CD8-positive, alpha-beta memory T cell (primary cell): ENCODE results near the gene FHAD1. TPM values are rescaled to one million over a fixed set of nuclear protein-coding genes. Genes with fewer than 3 reads are reported as not detected.

Experiments
- CTCF ChIA-PET: fragments of 350-600 bp; sonication (Branson Sonifier 250); formaldehyde crosslinking; loops from one replicate; lab custom pipeline; 2021; ENCODE audit warnings: antibody characterized with exemption; lab: Charles Lee
- POLR2A ChIA-PET: fragments of 350-600 bp; sonication (Branson Sonifier 250); formaldehyde crosslinking; loops from one replicate; lab custom pipeline; 2021; ENCODE audit warnings: antibody characterized with exemption; lab: Charles Lee
- DNase-seq, 5 donors: peaks; one replicate each; pipeline versions ENCODE4 v3.0.0 to v3.0.0-alpha.2; 2020 to 2022; ENCODE audit warnings: mixed read lengths in 1 of 5
- H3K27ac ChIP-seq: one replicate; pipeline ENCODE4 v1.7.0; 2013; ENCODE audit warnings: low read depth, mild to moderate bottlenecking, low read length, moderate library complexity
- H3K27me3 ChIP-seq: 2 replicates; pipeline ENCODE4 v1.7.0; 2013; ENCODE audit warnings: low read length, mild to moderate bottlenecking; ENCODE audit not compliant: insufficient read depth, poor library complexity, severe bottlenecking
- H3K36me3 ChIP-seq: 2 replicates; pipeline ENCODE4 v1.7.0; 2013; ENCODE audit warnings: mild to moderate bottlenecking, low read length, moderate library complexity; ENCODE audit not compliant: insufficient read depth
- H3K4me1 ChIP-seq: 2 replicates; pipeline ENCODE4 v1.7.0; 2013; ENCODE audit warnings: mild to moderate bottlenecking, low read length, moderate library complexity; ENCODE audit not compliant: insufficient read depth
- H3K4me3 ChIP-seq: 2 replicates; pipeline ENCODE4 v1.7.0; 2013; ENCODE audit warnings: mild to moderate bottlenecking, low read length
- H3K9me3 ChIP-seq: 2 replicates; pipeline ENCODE4 v1.7.0; 2013; ENCODE audit warnings: mild to moderate bottlenecking, low read length
- H3K27ac Mint-ChIP-seq, 8 donors: one replicate each; pipeline ENCODE4 v1.8.0; 2020 to 2021; ENCODE audit warnings: mixed read lengths in 8 of 8, mild to moderate bottlenecking in 6 of 8, inconsistent platforms in 3 of 8, moderate library complexity in 3 of 8
- H3K27me3 Mint-ChIP-seq, 2 donors: one replicate each; pipeline ENCODE4 v1.8.0; 2020 to 2021; ENCODE audit warnings: mixed read lengths in 2 of 2, mild to moderate bottlenecking in 1 of 2, moderate library complexity in 1 of 2
- H3K36me3 Mint-ChIP-seq, 3 donors: one replicate each; pipeline ENCODE4 v1.8.0; 2020 to 2021; ENCODE audit warnings: mixed read lengths in 3 of 3, inconsistent platforms in 1 of 3, mild to moderate bottlenecking in 1 of 3
- H3K4me1 Mint-ChIP-seq, 3 donors: one replicate each; pipeline ENCODE4 v1.8.0; 2020 to 2021; ENCODE audit warnings: mixed read lengths in 3 of 3, inconsistent platforms in 1 of 3, mild to moderate bottlenecking in 1 of 3
- H3K4me3 Mint-ChIP-seq, 7 donors: one replicate each; pipeline ENCODE4 v1.8.0; 2020 to 2021; ENCODE audit warnings: mixed read lengths in 7 of 7, mild to moderate bottlenecking in 6 of 7, moderate library complexity in 4 of 7, inconsistent platforms in 2 of 7
- H3K9me3 Mint-ChIP-seq, 5 donors: one replicate each; pipeline ENCODE4 v1.8.0; 2020 to 2022; ENCODE audit warnings: mixed read lengths in 5 of 5, mild to moderate bottlenecking in 3 of 5, moderate library complexity in 2 of 5, inconsistent platforms in 1 of 5
- polyA plus RNA-seq: library from polyadenylated mRNA; unstranded; fragments of 300-500 nt; fragmentation: Illumina TruSeq; gene quantifications from one replicate; pipeline ENCODE4 v1.2.3, GENCODE V29; 2021
- total RNA-seq, 2 experiments: library from RNA; stranded (reverse); gene quantifications; one replicate each; pipeline ENCODE4 v1.2.3, GENCODE V29; 2021

Gene FHAD1
- total and polyA plus RNA-seq, 3 experiments from 2014 or later = not detected

GRCh38 chr1:15257309-15257708 is 10.3 kb downstream of the FHAD1 start:
- no peak overlapping the region for H3K27ac Mint-ChIP-seq
- H3K4me1 Mint-ChIP-seq = peaks cover 33 to 39% (median 37%) of the 10 kb centered on the region in 3 donors
- ChIA-PET POLR2A (no interaction called here), CTCF (no interaction called here)
- H3K27ac ChIP-seq = no peak overlapping the region
- no peaks in the 10 kb centered on the region for H3K9me3 ChIP-seq
- H3K9me3 Mint-ChIP-seq = no peaks in the 10 kb centered on the region
- H3K27me3 Mint-ChIP-seq = peaks cover 4 to 20% of the 10 kb centered on the region in 2 donors
- H3K4me3 Mint-ChIP-seq = no peak overlapping the region
- H3K36me3 Mint-ChIP-seq = no peaks in the 10 kb centered on the region
- H3K36me3 ChIP-seq = no peaks in the 10 kb centered on the region
- DNase-seq = no peak
- peaks cover 17% of the 10 kb centered on the region for H3K4me1 ChIP-seq
- H3K4me3 ChIP-seq = no peak overlapping the region
- H3K27me3 ChIP-seq = peaks cover 4% of the 10 kb centered on the region

GRCh38 chr1:15258833-15259621 is 12.0 kb downstream of the FHAD1 start:
- DNase-seq = no peak
- no peak overlapping the region for H3K4me3 Mint-ChIP-seq
- Histone ChIP-seq H3K4me3 (no peak overlapping the region), H3K27me3 (peaks cover 7% of the 10 kb centered on the region), H3K4me1 (peaks cover under 1% of the 10 kb centered on the region), H3K36me3 (no peaks in the 10 kb centered on the region), H3K27ac (no peak overlapping the region), H3K9me3 (no peaks in the 10 kb centered on the region)
- H3K27ac Mint-ChIP-seq = no peak overlapping the region
- H3K4me1 Mint-ChIP-seq = peaks cover 17 to 22% (median 19%) of the 10 kb centered on the region in 3 donors
- peaks cover 9 to 31% of the 10 kb centered on the region in 2 donors for H3K27me3 Mint-ChIP-seq
- ChIA-PET CTCF (no interaction called here), POLR2A (no interaction called here)
- no peaks in the 10 kb centered on the region for H3K9me3 Mint-ChIP-seq
- H3K36me3 Mint-ChIP-seq = no peaks in the 10 kb centered on the region

DNA sequence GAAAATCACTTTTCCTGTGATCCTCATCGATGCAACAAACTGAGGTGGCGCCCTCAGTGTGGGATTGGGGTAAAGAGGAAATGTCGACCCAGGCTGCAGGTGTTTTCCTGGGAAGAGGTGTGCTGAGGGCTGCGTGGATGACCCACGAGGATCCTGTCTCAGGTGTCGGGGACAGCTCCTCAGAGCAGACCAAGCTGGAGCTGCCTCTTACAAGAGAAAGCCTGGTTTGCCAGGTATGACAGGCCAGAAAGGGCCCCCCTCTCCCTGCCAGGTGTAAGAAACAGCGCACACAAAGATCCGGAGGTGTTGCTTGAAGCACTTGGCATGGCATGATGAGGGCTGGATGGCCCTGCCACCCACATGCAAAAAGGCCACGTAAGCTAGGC is 12.6 kb downstream of the FHAD1 start:
- no peaks in the 10 kb centered on the region for H3K36me3 Mint-ChIP-seq
- no peak overlapping the region for H3K4me3 Mint-ChIP-seq
- ChIA-PET POLR2A (no interaction called here), CTCF (no interaction called here)
- peaks cover 14 to 17% (median 15%) of the 10 kb centered on the region in 3 donors for H3K4me1 Mint-ChIP-seq
- DNase-seq = no peak
- Histone ChIP-seq H3K27ac (no peak overlapping the region), H3K36me3 (no peaks in the 10 kb centered on the region), H3K27me3 (peaks cover 7% of the 10 kb centered on the region), H3K4me3 (no peak overlapping the region), H3K9me3 (no peaks in the 10 kb centered on the region), H3K4me1 (no peaks in the 10 kb centered on the region)
- peaks cover 13 to 37% of the 10 kb centered on the region in 2 donors for H3K27me3 Mint-ChIP-seq
- H3K9me3 Mint-ChIP-seq = peaks cover 0 to 4% (median 1%) of the 10 kb centered on the region in 5 donors
- no peak overlapping the region for H3K27ac Mint-ChIP-seq

DNA sequence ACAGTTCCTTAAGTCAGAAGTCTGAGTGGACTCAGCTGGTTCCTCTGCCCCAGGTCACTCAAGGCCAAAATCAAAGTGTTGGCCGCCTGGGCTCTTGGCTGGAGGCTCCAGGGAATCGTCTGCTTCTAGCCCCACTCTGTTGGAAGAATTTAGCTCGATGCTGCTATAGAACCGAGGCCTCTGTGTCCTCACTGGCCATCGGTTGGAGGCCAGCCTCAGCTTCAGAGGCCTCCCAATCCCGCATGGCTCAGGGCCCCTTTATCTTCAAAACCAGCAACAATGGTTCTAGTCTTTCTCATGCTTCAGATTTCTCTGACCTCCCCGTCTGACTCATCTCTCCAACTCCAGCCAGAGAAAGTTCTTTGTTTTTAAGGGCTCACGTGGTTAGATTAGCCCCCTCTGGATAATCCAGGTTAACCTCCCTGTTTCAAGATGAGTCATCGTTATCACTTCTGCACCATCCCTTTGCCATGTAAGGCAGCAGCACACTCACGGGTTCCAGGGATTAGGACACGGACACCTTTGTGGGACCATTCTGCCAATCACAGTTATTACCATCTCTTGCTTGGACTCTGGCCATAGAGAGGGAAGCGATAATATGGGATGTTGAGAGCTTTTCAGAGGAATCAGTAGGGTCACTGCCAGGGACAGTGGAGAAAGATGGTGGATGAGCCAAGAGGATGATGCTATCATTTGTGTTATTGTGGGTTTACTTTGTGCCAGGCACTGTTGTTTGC is 13.6 kb downstream of the FHAD1 start:
- Mint-ChIP-seq H3K27ac (peak overlapping the region in 1 of 8 donors; percentile 5), H3K4me1 (peaks cover 12 to 17% (median 15%) of the 10 kb centered on the region in 3 donors), H3K36me3 (peaks cover 0 to 5% (median 0%) of the 10 kb centered on the region in 3 donors), H3K9me3 (peaks cover 0 to 13% (median 3%) of the 10 kb centered on the region in 5 donors), H3K4me3 (peak overlapping the region in 3 of 7 donors; percentile 10 to 56 (median 26)), H3K27me3 (peaks cover 20 to 43% of the 10 kb centered on the region in 2 donors)
- CTCF ChIA-PET = interaction anchor here (1.1 kb wide), 1 partner anchor 63 kb away, joined by 3 read pairs; no protein-coding TSS in a partner anchor
- H3K36me3 ChIP-seq = no peaks in the 10 kb centered on the region
- DNase-seq = no peak
- no peaks in the 10 kb centered on the region for H3K9me3 ChIP-seq
- no peak overlapping the region for H3K27ac ChIP-seq
- no peak overlapping the region for H3K4me3 ChIP-seq
- no peaks in the 10 kb centered on the region for H3K4me1 ChIP-seq
- H3K27me3 ChIP-seq = peaks cover 7% of the 10 kb centered on the region
- POLR2A ChIA-PET = no interaction called here

- Histone ChIP-seq H3K4me1 (no peaks in the 10 kb centered on the region), H3K27ac (no peak overlapping the region), H3K27me3 (peaks cover 7% of the 10 kb centered on the region), H3K9me3 (no peaks in the 10 kb centered on the region), H3K4me3 (no peak overlapping the region), H3K36me3 (no peaks in the 10 kb centered on the region)
- H3K4me3 Mint-ChIP-seq = peak overlapping the region in 5 of 7 donors; percentile 10 to 71 (median 61)
- peaks cover 12 to 17% (median 15%) of the 10 kb centered on the region in 3 donors for H3K4me1 Mint-ChIP-seq
- H3K9me3 Mint-ChIP-seq = peaks cover 2 to 14% (median 4%) of the 10 kb centered on the region in 5 donors
- peaks cover 24 to 45% of the 10 kb centered on the region in 2 donors for H3K27me3 Mint-ChIP-seq
- H3K36me3 Mint-ChIP-seq = peaks cover 0 to 7% (median 0%) of the 10 kb centered on the region in 3 donors
- CTCF ChIA-PET = interaction anchor here (0.8 to 1.1 kb wide), 2 partner anchors 22 to 62 kb away, joined by 3 read pairs; no protein-coding TSS in a partner anchor
- POLR2A ChIA-PET = no interaction called here
- H3K27ac Mint-ChIP-seq = peak overlapping the region in 2 of 8 donors; percentile 36 to 43
- DNase-seq = no peak
Measured at GRCh38 chr1:15261155-15262002, 14.4 kb downstream of the FHAD1 start.

GRCh38 chr1:15262003-15262377 is 15.0 kb downstream of the FHAD1 start:
- no peak overlapping the region for H3K4me3 ChIP-seq
- H3K4me3 Mint-ChIP-seq = peak overlapping the region in 2 of 7 donors; percentile 61 to 71
- CTCF ChIA-PET = interaction anchor here (0.8 to 1.1 kb wide), 2 partner anchors 22 to 61 kb away, joined by 3 read pairs; no protein-coding TSS in a partner anchor

DNA sequence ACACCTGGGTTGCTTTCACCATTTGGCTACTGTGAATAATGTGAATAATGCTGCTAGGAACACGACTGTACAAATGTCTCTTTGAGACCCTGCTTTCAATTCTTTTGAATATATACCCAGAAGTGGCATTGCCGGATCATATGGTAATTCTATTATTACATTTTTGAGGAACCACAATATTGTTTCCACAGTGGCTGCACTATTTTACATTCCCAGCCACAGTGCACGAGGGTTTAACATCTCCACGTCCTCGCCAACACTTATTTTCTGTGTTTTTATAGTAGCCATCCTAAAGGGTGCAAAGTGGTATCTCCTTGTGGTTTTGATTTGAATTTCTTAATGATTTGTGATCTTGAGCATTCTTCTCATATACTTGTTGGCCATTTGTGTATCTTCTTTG is 15.7 kb downstream of the FHAD1 start:
- Histone ChIP-seq H3K9me3 (no peaks in the 10 kb centered on the region), H3K36me3 (no peaks in the 10 kb centered on the region), H3K4me3 (no peak overlapping the region), H3K27me3 (peaks cover 7% of the 10 kb centered on the region), H3K27ac (no peak overlapping the region), H3K4me1 (no peaks in the 10 kb centered on the region)
- Mint-ChIP-seq H3K27me3 (peaks cover 22 to 51% of the 10 kb centered on the region in 2 donors), H3K27ac (no peak overlapping the region), H3K4me1 (peaks cover 12 to 17% (median 15%) of the 10 kb centered on the region in 3 donors), H3K9me3 (peaks cover 3 to 14% (median 5%) of the 10 kb centered on the region in 5 donors), H3K4me3 (no peak overlapping the region), H3K36me3 (peaks cover 0 to 13% (median 0%) of the 10 kb centered on the region in 3 donors)
- ChIA-PET POLR2A (no interaction called here), CTCF (interaction anchor here (0.8 kb wide), 1 partner anchor 21 kb away, joined by 3 read pairs; no protein-coding TSS in a partner anchor)
- no peak for DNase-seq

More at GRCh38 chr1:15262003-15262377, 15.0 kb downstream of the FHAD1 start:
- H3K4me1 Mint-ChIP-seq = peaks cover 12 to 17% (median 15%) of the 10 kb centered on the region in 3 donors
- H3K27me3 Mint-ChIP-seq = peaks cover 22 to 51% of the 10 kb centered on the region in 2 donors
- H3K9me3 Mint-ChIP-seq = peaks cover 3 to 14% (median 5%) of the 10 kb centered on the region in 5 donors
- no peak for DNase-seq
- peak overlapping the region in 1 of 8 donors; percentile 15 for H3K27ac Mint-ChIP-seq
- POLR2A ChIA-PET = no interaction called here
- H3K27ac ChIP-seq = no peak overlapping the region
- no peaks in the 10 kb centered on the region for H3K4me1 ChIP-seq
- no peaks in the 10 kb centered on the region for H3K36me3 ChIP-seq
- peaks cover 7% of the 10 kb centered on the region for H3K27me3 ChIP-seq
- peaks cover 0 to 13% (median 0%) of the 10 kb centered on the region in 3 donors for H3K36me3 Mint-ChIP-seq
- no peaks in the 10 kb centered on the region for H3K9me3 ChIP-seq
